Measurements from ENCODE around the gene ANKRD6. TPM values are rescaled to one million over a fixed set of nuclear protein-coding genes. Genes with fewer than 3 reads are reported as not detected.

Gene ANKRD6
- total RNA-seq, 1 donor from 2014 or later = 9.9 TPM

GRCh38 chr6:89413006-89413400 lies 19.9 kb upstream of the ANKRD6 start:
- peak; percentile 77 for ATAC-seq

- ATAC-seq = no peak
These were observed 18.7 kb upstream of the ANKRD6 start for GRCh38 chr6:89414215-89414614.

- ATAC-seq = no peak
These were observed 17.8 kb upstream of the ANKRD6 start for GRCh38 chr6:89415185-89415584.

GRCh38 chr6:89416796-89417195 lies 16.2 kb upstream of the ANKRD6 start:
- ATAC-seq = no peak

- ATAC-seq = no peak
These were observed 2.6 kb upstream of the ANKRD6 start for GRCh38 chr6:89430201-89430962.

- ATAC-seq = peak; percentile 12
These were observed 549 bp downstream of the ANKRD6 start for GRCh38 chr6:89433252-89434149.

- no peak for ATAC-seq
These were observed 1.2 kb downstream of the ANKRD6 start for GRCh38 chr6:89434150-89434499.

- ATAC-seq = no peak
These were observed 2.0 kb downstream of the ANKRD6 start for GRCh38 chr6:89434954-89435353.

GRCh38 chr6:89436226-89436625 lies 3.3 kb downstream of the ANKRD6 start:
- ATAC-seq = no peak

- ATAC-seq = no peak
These were observed 5.3 kb downstream of the ANKRD6 start for GRCh38 chr6:89438248-89438647.

GRCh38 chr6:89439014-89439413 lies 6.1 kb downstream of the ANKRD6 start:
- ATAC-seq = peak; percentile 41

GRCh38 chr6:89440200-89440599 lies 7.2 kb downstream of the ANKRD6 start:
- no peak for ATAC-seq

- ATAC-seq = peak; percentile 38
These were observed 10.7 kb downstream of the ANKRD6 start for GRCh38 chr6:89443658-89444057.

GRCh38 chr6:89449193-89449592 lies 16.2 kb downstream of the ANKRD6 start:
- ATAC-seq = no peak

- no peak for ATAC-seq
These were observed 19.3 kb downstream of the ANKRD6 start for GRCh38 chr6:89452281-89452680.

- no peak for ATAC-seq
These were observed 21.3 kb downstream of the ANKRD6 start for GRCh38 chr6:89454300-89454699.

- no peak for ATAC-seq
These were observed 25.8 kb downstream of the ANKRD6 start for GRCh38 chr6:89458704-89459103.

GRCh38 chr6:89459501-89459900 lies 26.5 kb downstream of the ANKRD6 start:
- no peak for ATAC-seq

GRCh38 chr6:89460713-89461112 lies 27.8 kb downstream of the ANKRD6 start:
- ATAC-seq = no peak

- no peak for ATAC-seq
These were observed 29.6 kb downstream of the ANKRD6 start for GRCh38 chr6:89462503-89462902.

GRCh38 chr6:89464295-89464694 lies 31.3 kb downstream of the ANKRD6 start:
- ATAC-seq = no peak

- ATAC-seq = no peak
These were observed 34.5 kb downstream of the ANKRD6 start for GRCh38 chr6:89467437-89467836.

- ATAC-seq = no peak
These were observed 36.0 kb downstream of the ANKRD6 start for GRCh38 chr6:89468998-89469397.

- no peak for ATAC-seq
These were observed 38.4 kb downstream of the ANKRD6 start for GRCh38 chr6:89471287-89471867.
